ENCODE results near the gene MCOLN3.
"Not testable (repeated sequence)": the region's sequence is repeated elsewhere in the genome, so short reads cannot be mapped to it uniquely, and the experiment has no call there.

Gene MCOLN3

GRCh38 chr1:84991097-84991920 is 57.0 kb downstream of the MCOLN3 start:
- DNase-seq (ENCODE audit: low read depth): no peak

- DNase-seq (ENCODE audit: low read depth): no peak
These were observed 59.7 kb downstream of the MCOLN3 start for GRCh38 chr1:84988588-84988987.

- DNase-seq (ENCODE audit: low read depth): not testable (repeated sequence)
These were observed 61.7 kb downstream of the MCOLN3 start for GRCh38 chr1:84986561-84986960.

- DNase-seq (ENCODE audit: low read depth): no peak
These were observed 62.9 kb downstream of the MCOLN3 start for GRCh38 chr1:84985365-84985764.

- no peak for DNase-seq (ENCODE audit: low read depth)
These were observed 65.9 kb downstream of the MCOLN3 start for GRCh38 chr1:84982395-84982794.

- DNase-seq (ENCODE audit: low read depth): no peak
These were observed 73.3 kb downstream of the MCOLN3 start for GRCh38 chr1:84975035-84975434.

- no peak for DNase-seq (ENCODE audit: low read depth)
These were observed 74.6 kb downstream of the MCOLN3 start for GRCh38 chr1:84973498-84974334.

- DNase-seq (ENCODE audit: low read depth): no peak
These were observed 75.8 kb downstream of the MCOLN3 start for GRCh38 chr1:84972377-84972987.

GRCh38 chr1:84971957-84972356 is 76.3 kb downstream of the MCOLN3 start:
- DNase-seq (ENCODE audit: low read depth): no peak

- no peak for DNase-seq (ENCODE audit: low read depth)
These were observed 78.6 kb downstream of the MCOLN3 start for GRCh38 chr1:84969489-84970250.

GRCh38 chr1:84968865-84969264 is 79.4 kb downstream of the MCOLN3 start:
- DNase-seq (ENCODE audit: low read depth): no peak

GRCh38 chr1:84968101-84968500 is 80.2 kb downstream of the MCOLN3 start:
- DNase-seq (ENCODE audit: low read depth): no peak

Data from CMK (cell line).